HepG2 (cell line): ENCODE results near the gene HSPA1B. TPM values are rescaled to one million over a fixed set of nuclear protein-coding genes. Genes with fewer than 3 reads are reported as not detected.

Experiments
- ATF7-NPFF ChIP-seq: sonication (generic); formaldehyde crosslinking; IDR thresholded peaks from 2 replicates; pipeline ENCODE4 v1.8.1; 2023; ENCODE audit warnings: mild to moderate bottlenecking, low read depth, missing genetic modification reagents, moderate library complexity
- BHLHE40 ChIP-seq: IDR thresholded peaks from 2 replicates; pipeline ENCODE4 v1.6.1; 2011; ENCODE audit warnings: low read length, improper control_type of control experiment
- FOXJ3 ChIP-seq: sonication (generic); formaldehyde crosslinking; IDR thresholded peaks from 2 replicates; pipeline ENCODE4 v1.4.0; 2020; ENCODE audit warnings: missing genetic modification reagents, mild to moderate bottlenecking, borderline replicate concordance
- HINFP ChIP-seq: sonication (generic); formaldehyde crosslinking; IDR thresholded peaks from 2 replicates; pipeline ENCODE4 v1.4.0; 2020; ENCODE audit warnings: low read depth, mild to moderate bottlenecking, missing genetic modification reagents
- KAT7 ChIP-seq: IDR thresholded peaks from 2 replicates; pipeline ENCODE4 v1.6.1; 2018; ENCODE audit warnings: borderline replicate concordance, missing compliant biosample characterization
- NR2C2 ChIP-seq: sonication (generic); formaldehyde crosslinking; IDR thresholded peaks from 2 replicates; pipeline ENCODE4 v1.4.0; 2020; ENCODE audit warnings: missing genetic modification reagents, mild to moderate bottlenecking, moderate library complexity, borderline replicate concordance
- SAP130 ChIP-seq: IDR thresholded peaks from 2 replicates; pipeline ENCODE4 v1.6.1; 2016; ENCODE audit warnings: low read depth
- SNAPC4 ChIP-seq: sonication (generic); formaldehyde crosslinking; IDR thresholded peaks from 2 replicates; pipeline ENCODE4 v1.4.0; 2020; ENCODE audit warnings: mild to moderate bottlenecking, missing genetic modification reagents
- ZBED4 ChIP-seq: sonication (generic); formaldehyde crosslinking; IDR thresholded peaks from 2 replicates; pipeline ENCODE4 v1.4.0; 2020; ENCODE audit warnings: missing genetic modification reagents, borderline replicate concordance
- ZBTB25 ChIP-seq: IDR thresholded peaks from 2 replicates; pipeline ENCODE4 v1.6.1; 2018; ENCODE audit warnings: missing genetic modification reagents
- ZNF17 ChIP-seq: sonication (generic); formaldehyde crosslinking; IDR thresholded peaks from 2 replicates; pipeline ENCODE4 v1.5.0; 2020; ENCODE audit warnings: mild to moderate bottlenecking, missing genetic modification reagents
- ZNF251 ChIP-seq: sonication (generic); formaldehyde crosslinking; IDR thresholded peaks from 2 replicates; pipeline ENCODE4 v1.9.0; 2021; ENCODE audit warnings: mild to moderate bottlenecking, missing genetic modification reagents
- ZNF431 ChIP-seq: sonication (generic); formaldehyde crosslinking; IDR thresholded peaks from 2 replicates; pipeline ENCODE4 v1.9.0; 2022; ENCODE audit warnings: missing genetic modification reagents, low read depth, mild to moderate bottlenecking, borderline replicate concordance
- ZNF672 ChIP-seq: sonication (generic); formaldehyde crosslinking; IDR thresholded peaks from 2 replicates; pipeline ENCODE4 v1.8.1; 2022; ENCODE audit warnings: missing genetic modification reagents
- polyA plus RNA-seq, 8 experiments: library from polyadenylated mRNA; depleted of rRNA in 3 of 8; stranded (reverse) in 7 of 8; unstranded in 1 of 8; fragments of >200 nt; fragmentation: Illumina TruSeq in 4 of 8; extraction: Trizol in 4 of 8; gene quantifications; 2 replicates each; pipeline versions ENCODE4 v1.2.1 to v1.2.3, GENCODE V29; 2011 to 2016; ENCODE audit warnings: low read depth in 4 of 8, missing spikeins in 1 of 8, mixed read lengths in 1 of 8; ENCODE audit not compliant: insufficient read depth in 1 of 8
- total RNA-seq, 5 experiments: library from RNA; depleted of rRNA; stranded (reverse); fragments of >200 nt; fragmentation: Illumina TruSeq; extraction: Trizol; gene quantifications; 2 replicates each; pipeline ENCODE4 v1.2.3, GENCODE V29; 2016; ENCODE audit warnings: low read depth in 1 of 5

The HSPA1B gene
- total and polyA plus RNA-seq, 2 of the 13 experiments (the other 11 are each of a cell fraction or from before 2014, with no cell fraction given), result 26.0 to 186 TPM

- peak; percentile 81 for TF ChIP-seq ZBTB25
- TF ChIP-seq ATF7-NPFF, result peak; percentile 64; the same call in 1 of the 2 replicates
- peak; percentile 63; the same call in 1 of the 2 replicates for TF ChIP-seq BHLHE40
- no peak for TF ChIP-seq HINFP (CRISPR knock-in tag)
- TF ChIP-seq ZNF251 (CRISPR knock-in tag), result no peak
- TF ChIP-seq ZNF672 (CRISPR knock-in tag), result no peak
- TF ChIP-seq ZNF431 (CRISPR knock-in tag), result 0 out of 2 replicates have a peak, but pooled peaks have one; percentile 65
- TF ChIP-seq NR2C2 (CRISPR knock-in tag), result peak; percentile 85
- no peak for TF ChIP-seq KAT7 (CRISPR knock-in tag)
- TF ChIP-seq ZBED4 (CRISPR knock-in tag), result peak; percentile 38; the same call in 1 of the 2 replicates
- no peak for TF ChIP-seq ZNF17 (CRISPR knock-in tag)
- TF ChIP-seq SNAPC4 (CRISPR knock-in tag), result no peak
- peak; percentile 80; the same call in 1 of the 2 replicates for TF ChIP-seq FOXJ3 (CRISPR knock-in tag)
- peak; percentile 96 for TF ChIP-seq SAP130 (CRISPR knock-in tag)
These were observed 37.9 kb downstream of the HSPA1B start (continued) for GRCh38 chr6:31865205-31866118.
